IMR-90 (cell line): ENCODE data around the gene ZBTB47. TPM values are rescaled to one million over a fixed set of nuclear protein-coding genes. Genes with fewer than 3 reads are reported as not detected.

Experiments used
- ATAC-seq: fragments of 200-7000 bp; cut with Tn5 transposase; 2 replicates; pipeline ENCODE4 v1.9.1; 2020; ENCODE audit warnings: low read depth, mild to moderate bottlenecking, moderate library complexity
- BruUV-seq: library from RNA; stranded (reverse); fragments of 400-500 nt; replicated peaks from 2 replicates; lab custom pipeline; 2021; lab: Mats Ljungman, UMichigan
- CTCF ChIA-PET: fragments of 300-600 bp; formaldehyde crosslinking; extraction: SDS; loops from one replicate; lab custom pipeline; 2021; ENCODE audit warnings: antibody characterized with exemption; lab: Yijun Ruan, JAX
- POLR2A ChIA-PET: fragments of 300-600 bp; sonication (Branson Sonifier 250); formaldehyde crosslinking; loops from one replicate; lab custom pipeline; 2022; ENCODE audit warnings: antibody characterized with exemption; ENCODE audit not compliant: unreplicated experiment; lab: Charles Lee
- DNase-seq: peaks from one replicate; pipeline ENCODE4 v3.0.0; 2013
- H2AFZ ChIP-seq: replicated peaks from 2 replicates; pipeline ENCODE3; 2013; ENCODE audit warnings: low read length, mild to moderate bottlenecking; ENCODE audit not compliant: poor library complexity
- H2AK5ac ChIP-seq: 2 replicates; pipeline ENCODE4 v1.6.1; 2013; ENCODE audit warnings: low read depth, low read length, inconsistent platforms
- H2AK9ac ChIP-seq: replicated peaks from 2 replicates; pipeline ENCODE3; 2013; ENCODE audit warnings: mild to moderate bottlenecking, low read depth, low read length, moderate library complexity; ENCODE audit not compliant: poor library complexity
- H2BK120ac ChIP-seq: 2 replicates; pipeline ENCODE4 v1.6.1; 2013; ENCODE audit warnings: low read depth, low read length, inconsistent platforms
- H2BK15ac ChIP-seq: 3 replicates; pipeline ENCODE4 v1.6.1; 2013; ENCODE audit warnings: low read depth, low read length, inconsistent platforms
- H2BK20ac ChIP-seq: 2 replicates; pipeline ENCODE4 v1.6.1; 2013; ENCODE audit warnings: low read depth, mild to moderate bottlenecking, inconsistent platforms, low read length, moderate library complexity
- H2BK5ac ChIP-seq: 2 replicates; pipeline ENCODE4 v1.6.1; 2013; ENCODE audit warnings: mild to moderate bottlenecking, low read depth, low read length, inconsistent platforms; ENCODE audit not compliant: poor library complexity, severe bottlenecking
- H3K14ac ChIP-seq: replicated peaks from 2 replicates; pipeline ENCODE4 v1.6.1; 2013; ENCODE audit warnings: low read depth, low read length, inconsistent platforms
- H3K18ac ChIP-seq: 2 replicates; pipeline ENCODE4 v1.6.1; 2013; ENCODE audit warnings: low read depth, low read length, control low read depth
- H3K23ac ChIP-seq: 2 replicates; pipeline ENCODE4 v1.6.1; 2013; ENCODE audit warnings: low read depth, low read length, inconsistent platforms
- H3K27ac ChIP-seq: 2 replicates; pipeline ENCODE4 v1.5.1; 2013; ENCODE audit warnings: mild to moderate bottlenecking, control low read depth, low read length; ENCODE audit not compliant: insufficient read depth
- H3K27me3 ChIP-seq: 2 replicates; pipeline ENCODE4 v1.6.1; 2013; ENCODE audit warnings: low read length; ENCODE audit not compliant: control insufficient read depth, insufficient read depth
- H3K36me3 ChIP-seq: 2 replicates; pipeline ENCODE4 v1.6.1; 2013; ENCODE audit warnings: low read length, mixed read lengths; ENCODE audit not compliant: control insufficient read depth, insufficient read depth
- H3K4ac ChIP-seq: 2 replicates; pipeline ENCODE4 v1.6.1; 2013; ENCODE audit warnings: low read depth, low read length, inconsistent platforms
- H3K4me1 ChIP-seq: 2 replicates; pipeline ENCODE4 v1.6.1; 2013; ENCODE audit warnings: low read length, mixed read lengths; ENCODE audit not compliant: control insufficient read depth, insufficient read depth
- H3K4me2 ChIP-seq: 2 replicates; pipeline ENCODE4 v1.6.1; 2013; ENCODE audit warnings: low read depth, mild to moderate bottlenecking, control low read depth, low read length, moderate library complexity
- H3K4me3 ChIP-seq: 2 replicates; pipeline ENCODE4 v1.5.1; 2013; ENCODE audit warnings: low read depth, mild to moderate bottlenecking, control low read depth, low read length, moderate library complexity; ENCODE audit not compliant: insufficient read depth
- H3K56ac ChIP-seq: 2 replicates; pipeline ENCODE4 v1.6.1; 2013; ENCODE audit warnings: low read length, inconsistent platforms; ENCODE audit not compliant: insufficient read depth; ENCODE audit errors: extremely low read depth
- H3K79me1 ChIP-seq, 2 experiments: 2 replicates each; pipeline ENCODE4 v1.6.1; 2013; ENCODE audit warnings: low read length in 2 of 2, inconsistent platforms in 1 of 2, low read depth in 1 of 2
- H3K9ac ChIP-seq: 2 replicates; pipeline ENCODE4 v1.6.1; 2013; ENCODE audit warnings: low read depth, low read length, control low read depth
- H3K9me1 ChIP-seq: 2 replicates; pipeline ENCODE4 v1.6.1; 2013; ENCODE audit warnings: low read length, inconsistent platforms; ENCODE audit not compliant: insufficient read depth
- H3K9me3 ChIP-seq: 2 replicates; pipeline ENCODE4 v1.6.1; 2013; ENCODE audit warnings: low read length; ENCODE audit not compliant: control insufficient read depth, insufficient read depth
- H4K20me1 ChIP-seq: 2 replicates; pipeline ENCODE4 v1.6.1; 2013; ENCODE audit warnings: low read length, inconsistent platforms; ENCODE audit not compliant: insufficient read depth
- H4K5ac ChIP-seq: 2 replicates; pipeline ENCODE4 v1.6.1; 2013; ENCODE audit warnings: mild to moderate bottlenecking, low read depth, low read length, control low read depth
- H4K8ac ChIP-seq, 2 experiments: 2 replicates each; pipeline ENCODE4 v1.6.1; 2013; ENCODE audit warnings: low read depth in 2 of 2, low read length in 2 of 2, control low read depth in 1 of 2, inconsistent platforms in 1 of 2
- H4K91ac ChIP-seq: 2 replicates; pipeline ENCODE4 v1.6.1; 2013; ENCODE audit warnings: low read depth, low read length, inconsistent platforms; ENCODE audit not compliant: insufficient read depth
- ELK1 ChIP-seq: fragments of 150-350 bp; IDR thresholded peaks from 2 replicates; pipeline ENCODE4 v1.6.1; 2016; ENCODE audit warnings: low read depth, mild to moderate bottlenecking, low read length, moderate library complexity, borderline replicate concordance
- NFE2L2 ChIP-seq: fragments of 150-350 bp; IDR thresholded peaks from 2 replicates; pipeline ENCODE4 v1.6.1; 2016; ENCODE audit warnings: low read depth, mild to moderate bottlenecking, low read length
- POLR2A ChIP-seq: IDR thresholded peaks from 2 replicates; pipeline ENCODE4 v1.6.1; 2012; ENCODE audit warnings: mild to moderate bottlenecking, low read depth, low read length
- RCOR1 ChIP-seq: IDR thresholded peaks from 2 replicates; pipeline ENCODE4 v1.6.1; 2012; ENCODE audit warnings: mild to moderate bottlenecking, low read length, improper control_type of control experiment; ENCODE audit not compliant: insufficient replicate concordance
- WGBS, 2 experiments: methylation state at CpG; one replicate each; pipeline versions ENCODE4 v1.1.5 to v1.1.7; 2013; ENCODE audit warnings: missing lambda C conversion rate in 2 of 2; ENCODE audit not compliant: insufficient read length in 1 of 2; ENCODE audit errors: extremely low coverage in 2 of 2; 5-methylcytosine and 5-hydroxymethylcytosine counted together
- dilution Hi-C: fragments of 300-500 bp; cut with HindIII; formaldehyde crosslinking; loops from one replicate; pipeline ENCODE4 v1.14.3; 2018; ENCODE audit warnings: low sequenced_read_pairs; ENCODE audit not compliant: unreplicated experiment
- in situ Hi-C: fragments of 300-500 bp; cut with MboI; formaldehyde crosslinking; loops from 3 replicates; pipeline ENCODE4 v1.14.3; 2019; ENCODE audit warnings: low sequenced_read_pairs, inconsistent platforms, mixed read lengths
- intact Hi-C: fragments of 100-400 bp; cut with micrococcal nuclease; formaldehyde crosslinking; loops from 2 replicates; pipeline ENCODE4 v1.10.0; 2022
- polyA plus RNA-seq, 3 experiments: library from polyadenylated mRNA; depleted of rRNA; stranded (reverse); fragments of >200 nt; gene quantifications; 2 replicates each; pipeline ENCODE4 v1.2.3, GENCODE V29; 2012; ENCODE audit warnings: low replicate concordance in 1 of 3
- total RNA-seq: library from RNA; depleted of rRNA; stranded (reverse); fragments of >200 nt; gene quantifications from 2 replicates; pipeline ENCODE4 v1.2.3, GENCODE V29; 2012

The ZBTB47 gene
- total and polyA plus RNA-seq, 2 of the 4 experiments (the other 2 are of a cell fraction) = 10.9 to 16.8 TPM

- Histone ChIP-seq H3K14ac (no peak overlapping the region), H4K8ac (no peak overlapping the region), H4K5ac (no peak overlapping the region), H3K36me3 (no peaks in the 10 kb centered on the region), H2BK20ac (no peak overlapping the region), H3K4me2 (no peak overlapping the region), H2BK120ac (no peak overlapping the region), H3K18ac (no peak overlapping the region), H2BK15ac (no peak overlapping the region), H2BK5ac (no peak overlapping the region), H3K27ac (no peak overlapping the region), H3K27me3 (peaks cover 83% of the 10 kb centered on the region), H3K79me1 (no peaks in the 10 kb centered on the region), H3K9me3 (no peaks in the 10 kb centered on the region), H4K91ac (no peak overlapping the region), H3K23ac (no peak overlapping the region), H3K9me1 (no peaks in the 10 kb centered on the region), H3K4me3 (no peak overlapping the region), H3K4ac (no peak overlapping the region), H3K56ac (no peak overlapping the region), H2AFZ (peak overlapping the region; percentile 30), H2AK9ac (no peak overlapping the region), H2AK5ac (no peak overlapping the region), H4K20me1 (no peaks in the 10 kb centered on the region), H3K9ac (no peak overlapping the region), H3K4me1 (no peaks in the 10 kb centered on the region)
- WGBS, 2 experiments = 60% methylated on average over 4 of the region's 13 CpGs; no CpG with 5 or more reads in 1 of the 2 experiments
- in situ Hi-C loops (no loop called here), dilution Hi-C loops (no loop called here), intact Hi-C loops (no loop called here)
- POLR2A ChIA-PET = no interaction called here
- DNase-seq = no peak
- CTCF ChIA-PET = no interaction called here
- no peak for TF ChIP-seq NFE2L2
- no peak for TF ChIP-seq ELK1
- TF ChIP-seq POLR2A = no peak
- TF ChIP-seq RCOR1 = no peak
- BruUV-seq = no TSS peak
- no peak for ATAC-seq
Measured at GRCh38 chr3:42691816-42692666, 38.5 kb downstream of the ZBTB47 start.
